Measurements from ENCODE around the gene PLD4. TPM values are rescaled to one million over a fixed set of nuclear protein-coding genes. Genes with fewer than 3 reads are reported as not detected.
"Not testable (repeated sequence)": the region's sequence is repeated elsewhere in the genome, so short reads cannot be mapped to it uniquely, and the experiment has no call there.

Gene PLD4
- total RNA-seq, 1 donor from 2014 or later = 0.16 TPM

- Mint-ChIP-seq H3K9me3 (no peaks in the 10 kb centered on the region), H3K27ac (no peak overlapping the region), H3K4me3 (ENCODE audit: low read depth) (no peak overlapping the region), H3K27me3 (ENCODE audit: low read depth) (no peaks in the 10 kb centered on the region), H3K36me3 (ENCODE audit: low read depth) (no peaks in the 10 kb centered on the region), H3K4me1 (ENCODE audit: low read depth) (no peaks in the 10 kb centered on the region)
- intact Hi-C loops (cut with micrococcal nuclease) = no loop called here
- no peak for DNase-seq (ENCODE audit: low spot score)
Observed at GRCh38 chr14:104882325-104882973, 42.2 kb upstream of the PLD4 start.

GRCh38 chr14:104882991-104883660 is 41.6 kb upstream of the PLD4 start:
- H3K4me3 Mint-ChIP-seq (ENCODE audit: low read depth) = no peak overlapping the region
- no peak for DNase-seq (ENCODE audit: low spot score)
- H3K4me1 Mint-ChIP-seq (ENCODE audit: low read depth) = no peaks in the 10 kb centered on the region
- no peaks in the 10 kb centered on the region for H3K36me3 Mint-ChIP-seq (ENCODE audit: low read depth)
- H3K27me3 Mint-ChIP-seq (ENCODE audit: low read depth) = no peaks in the 10 kb centered on the region
- H3K27ac Mint-ChIP-seq = no peak overlapping the region
- H3K9me3 Mint-ChIP-seq = no peaks in the 10 kb centered on the region
- intact Hi-C loops (cut with micrococcal nuclease) = no loop called here

- no peaks in the 10 kb centered on the region for H3K4me1 Mint-ChIP-seq (ENCODE audit: low read depth)
- H3K4me3 Mint-ChIP-seq (ENCODE audit: low read depth) = no peak overlapping the region
- no peaks in the 10 kb centered on the region for H3K36me3 Mint-ChIP-seq (ENCODE audit: low read depth)
- DNase-seq (ENCODE audit: low spot score) = no peak
- H3K27me3 Mint-ChIP-seq (ENCODE audit: low read depth) = no peaks in the 10 kb centered on the region
- intact Hi-C loops (cut with micrococcal nuclease) = no loop called here
- H3K9me3 Mint-ChIP-seq = no peaks in the 10 kb centered on the region
- H3K27ac Mint-ChIP-seq = no peak overlapping the region
Observed at GRCh38 chr14:104883681-104884361, 40.9 kb upstream of the PLD4 start.

GRCh38 chr14:104884381-104884780 is 40.3 kb upstream of the PLD4 start:
- H3K27ac Mint-ChIP-seq; intact Hi-C loops (cut with micrococcal nuclease); H3K9me3 Mint-ChIP-seq; H3K4me1 Mint-ChIP-seq (ENCODE audit: low read depth); H3K4me3 Mint-ChIP-seq (ENCODE audit: low read depth); H3K36me3 Mint-ChIP-seq (ENCODE audit: low read depth); H3K27me3 Mint-ChIP-seq (ENCODE audit: low read depth); DNase-seq (ENCODE audit: low spot score): not testable (repeated sequence)

- Mint-ChIP-seq H3K27me3 (ENCODE audit: low read depth) (no peaks in the 10 kb centered on the region), H3K4me3 (ENCODE audit: low read depth) (no peak overlapping the region), H3K27ac (no peak overlapping the region), H3K4me1 (ENCODE audit: low read depth) (no peaks in the 10 kb centered on the region), H3K9me3 (no peaks in the 10 kb centered on the region), H3K36me3 (ENCODE audit: low read depth) (no peaks in the 10 kb centered on the region)
- intact Hi-C loops (cut with micrococcal nuclease) = no loop called here
- DNase-seq (ENCODE audit: low spot score) = no peak
Observed at GRCh38 chr14:104885031-104885972, 39.4 kb upstream of the PLD4 start.

- DNase-seq (ENCODE audit: low spot score) = no peak
- no peak overlapping the region for H3K27ac Mint-ChIP-seq
- H3K9me3 Mint-ChIP-seq = no peaks in the 10 kb centered on the region
Observed at GRCh38 chr14:104885973-104886689, 38.5 kb upstream of the PLD4 start.

GRCh38 chr14:104886690-104887622 is 37.7 kb upstream of the PLD4 start:
- no peaks in the 10 kb centered on the region for H3K9me3 Mint-ChIP-seq
- H3K27ac Mint-ChIP-seq = no peak overlapping the region
- no peak for DNase-seq (ENCODE audit: low spot score)
- no peak overlapping the region for H3K4me3 Mint-ChIP-seq (ENCODE audit: low read depth)
- intact Hi-C loops (cut with micrococcal nuclease) = no loop called here
- no peaks in the 10 kb centered on the region for H3K27me3 Mint-ChIP-seq (ENCODE audit: low read depth)
- H3K36me3 Mint-ChIP-seq (ENCODE audit: low read depth) = no peaks in the 10 kb centered on the region
- no peaks in the 10 kb centered on the region for H3K4me1 Mint-ChIP-seq (ENCODE audit: low read depth)

More at GRCh38 chr14:104885973-104886689, 38.5 kb upstream of the PLD4 start:
- Mint-ChIP-seq H3K27me3 (ENCODE audit: low read depth) (no peaks in the 10 kb centered on the region), H3K36me3 (ENCODE audit: low read depth) (no peaks in the 10 kb centered on the region), H3K4me3 (ENCODE audit: low read depth) (no peak overlapping the region), H3K4me1 (ENCODE audit: low read depth) (no peaks in the 10 kb centered on the region)
- intact Hi-C loops (cut with micrococcal nuclease) = no loop called here

GRCh38 chr14:104887623-104888488 is 36.8 kb upstream of the PLD4 start:
- DNase-seq (ENCODE audit: low spot score) = no peak
- Mint-ChIP-seq H3K27me3 (ENCODE audit: low read depth) (no peaks in the 10 kb centered on the region), H3K36me3 (ENCODE audit: low read depth) (no peaks in the 10 kb centered on the region), H3K4me3 (ENCODE audit: low read depth) (no peak overlapping the region), H3K9me3 (no peaks in the 10 kb centered on the region), H3K4me1 (ENCODE audit: low read depth) (no peaks in the 10 kb centered on the region), H3K27ac (no peak overlapping the region)
- intact Hi-C loops (cut with micrococcal nuclease) = no loop called here

- Mint-ChIP-seq H3K4me3 (ENCODE audit: low read depth) (no peak overlapping the region), H3K27me3 (ENCODE audit: low read depth) (no peaks in the 10 kb centered on the region), H3K36me3 (ENCODE audit: low read depth) (no peaks in the 10 kb centered on the region), H3K4me1 (ENCODE audit: low read depth) (no peaks in the 10 kb centered on the region), H3K27ac (no peak overlapping the region), H3K9me3 (no peaks in the 10 kb centered on the region)
- DNase-seq (ENCODE audit: low spot score) = no peak
- intact Hi-C loops (cut with micrococcal nuclease) = no loop called here
Observed at GRCh38 chr14:104888489-104889374, 35.9 kb upstream of the PLD4 start.

- H3K27me3 Mint-ChIP-seq (ENCODE audit: low read depth) = no peaks in the 10 kb centered on the region
- DNase-seq (ENCODE audit: low spot score) = no peak
- H3K4me3 Mint-ChIP-seq (ENCODE audit: low read depth) = no peak overlapping the region
- intact Hi-C loops (cut with micrococcal nuclease) = no loop called here
- H3K27ac Mint-ChIP-seq = no peak overlapping the region
- no peaks in the 10 kb centered on the region for H3K9me3 Mint-ChIP-seq
- H3K36me3 Mint-ChIP-seq (ENCODE audit: low read depth) = no peaks in the 10 kb centered on the region
- no peaks in the 10 kb centered on the region for H3K4me1 Mint-ChIP-seq (ENCODE audit: low read depth)
Observed at GRCh38 chr14:104889375-104889757, 35.3 kb upstream of the PLD4 start.

Data from activated T-helper 2 cell treated with anti-CD3 and anti-CD28 coated beads, Interferon-gamma antibody, Interleukin-2, Interleukin-4, amounts not matched to agents 10 μg/mL and 5 μg/mL and 100 μg/mL, durations not matched to agents 14 hours and 24 hours and 36 hours (primary cell).